ENCODE results near the gene CDC16.

DNA sequence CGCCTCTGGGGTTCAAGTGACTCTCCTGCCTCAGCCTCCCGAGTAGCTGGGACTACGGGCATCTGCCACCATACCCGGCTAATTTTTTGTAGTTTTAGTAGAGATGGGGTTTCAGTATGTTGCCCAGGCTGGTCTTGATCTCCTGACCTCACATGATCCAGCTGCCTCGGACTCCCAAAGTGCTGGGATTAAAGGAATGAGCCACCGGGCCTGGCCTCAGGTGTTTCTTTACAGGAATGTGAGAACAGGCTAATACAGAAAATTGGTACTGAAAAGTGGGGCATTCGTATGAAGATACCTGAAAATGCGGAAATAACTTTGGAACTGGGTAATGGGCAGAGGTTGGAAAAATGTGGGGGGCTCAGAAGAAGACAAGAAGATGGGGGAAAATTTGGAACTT, 2.8 kb upstream of the CDC16 start:
- TF ChIP-seq, protein P1, sequence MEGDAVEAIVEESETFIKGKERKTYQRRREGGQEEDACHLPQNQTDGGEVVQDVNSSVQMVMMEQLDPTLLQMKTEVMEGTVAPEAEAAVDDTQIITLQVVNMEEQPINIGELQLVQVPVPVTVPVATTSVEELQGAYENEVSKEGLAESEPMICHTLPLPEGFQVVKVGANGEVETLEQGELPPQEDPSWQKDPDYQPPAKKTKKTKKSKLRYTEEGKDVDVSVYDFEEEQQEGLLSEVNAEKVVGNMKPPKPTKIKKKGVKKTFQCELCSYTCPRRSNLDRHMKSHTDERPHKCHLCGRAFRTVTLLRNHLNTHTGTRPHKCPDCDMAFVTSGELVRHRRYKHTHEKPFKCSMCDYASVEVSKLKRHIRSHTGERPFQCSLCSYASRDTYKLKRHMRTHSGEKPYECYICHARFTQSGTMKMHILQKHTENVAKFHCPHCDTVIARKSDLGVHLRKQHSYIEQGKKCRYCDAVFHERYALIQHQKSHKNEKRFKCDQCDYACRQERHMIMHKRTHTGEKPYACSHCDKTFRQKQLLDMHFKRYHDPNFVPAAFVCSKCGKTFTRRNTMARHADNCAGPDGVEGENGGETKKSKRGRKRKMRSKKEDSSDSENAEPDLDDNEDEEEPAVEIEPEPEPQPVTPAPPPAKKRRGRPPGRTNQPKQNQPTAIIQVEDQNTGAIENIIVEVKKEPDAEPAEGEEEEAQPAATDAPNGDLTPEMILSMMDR (IDR thresholded peaks at IDR 0.05) = no peak
- TF ChIP-seq EP300 (IDR thresholded peaks at IDR 0.05) = no peak

Measured in sigmoid colon (tissue), 4 donors.